ENCODE results near the gene MTIF2. TPM values are rescaled to one million over a fixed set of nuclear protein-coding genes. Genes with fewer than 3 reads are reported as not detected.

Gene MTIF2
- polyA plus RNA-seq, 2 of the 4 experiments (the other 2 are of a cell fraction): 47.2 to 91.6 TPM

DNA sequence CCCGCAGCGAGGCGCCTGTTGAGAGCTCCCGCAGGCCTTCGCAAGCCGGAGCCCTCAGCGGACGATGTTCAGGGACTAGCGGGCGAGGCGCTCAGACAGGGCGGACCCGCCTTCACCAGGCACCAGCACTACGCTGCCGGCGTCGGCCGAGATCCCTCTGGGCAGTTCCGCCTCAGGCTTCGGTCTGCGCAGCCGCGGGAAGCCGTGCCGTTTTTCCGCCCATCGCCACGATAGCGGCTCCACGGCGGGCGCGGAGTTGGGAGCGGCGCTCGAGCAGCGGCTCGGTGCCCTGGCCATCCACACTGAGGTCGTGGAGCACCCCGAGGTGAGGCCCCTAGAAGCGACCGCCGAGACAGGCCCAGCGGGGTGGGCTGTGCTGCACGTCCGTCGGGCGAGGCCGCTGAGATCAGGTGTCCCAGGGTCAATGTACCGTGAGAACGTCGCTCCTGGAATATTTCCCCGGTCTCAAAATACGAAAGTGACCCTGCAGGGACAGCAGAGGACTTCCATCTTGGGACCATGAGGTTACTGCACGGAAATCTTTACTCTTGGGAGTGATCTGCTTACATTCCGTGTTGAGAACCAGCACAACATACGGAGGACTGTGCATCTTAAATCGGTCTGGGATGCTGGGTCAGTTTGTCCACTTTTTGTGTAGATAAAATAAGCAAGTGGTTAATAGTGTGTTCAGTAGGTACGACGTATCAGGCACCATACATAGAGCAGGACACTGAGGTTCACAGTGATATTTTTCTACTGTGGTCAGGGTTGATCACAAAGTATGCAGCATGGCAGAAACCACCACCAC, 13.3 kb upstream of the MTIF2 start (continued):
- TF ChIP-seq, protein P1, sequence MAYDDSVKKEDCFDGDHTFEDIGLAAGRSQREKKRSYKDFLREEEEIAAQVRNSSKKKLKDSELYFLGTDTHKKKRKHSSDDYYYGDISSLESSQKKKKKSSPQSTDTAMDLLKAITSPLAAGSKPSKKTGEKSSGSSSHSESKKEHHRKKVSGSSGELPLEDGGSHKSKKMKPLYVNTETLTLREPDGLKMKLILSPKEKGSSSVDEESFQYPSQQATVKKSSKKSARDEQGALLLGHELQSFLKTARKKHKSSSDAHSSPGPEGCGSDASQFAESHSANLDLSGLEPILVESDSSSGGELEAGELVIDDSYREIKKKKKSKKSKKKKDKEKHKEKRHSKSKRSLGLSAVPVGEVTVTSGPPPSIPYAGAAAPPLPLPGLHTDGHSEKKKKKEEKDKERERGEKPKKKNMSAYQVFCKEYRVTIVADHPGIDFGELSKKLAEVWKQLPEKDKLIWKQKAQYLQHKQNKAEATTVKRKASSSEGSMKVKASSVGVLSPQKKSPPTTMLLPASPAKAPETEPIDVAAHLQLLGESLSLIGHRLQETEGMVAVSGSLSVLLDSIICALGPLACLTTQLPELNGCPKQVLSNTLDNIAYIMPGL (CRISPR knock-in tag; IDR thresholded peaks at IDR 0.05; ENCODE audit: borderline replicate concordance): no peak
- TF ChIP-seq ZFP36 (IDR thresholded peaks at IDR 0.05; ENCODE audit: borderline replicate concordance, partially characterized antibody): no peak
- TF ChIP-seq FOXS1 (CRISPR knock-in tag; IDR thresholded peaks at IDR 0.05): no peak
- TF ChIP-seq MAZ (IDR thresholded peaks at IDR 0.05; ENCODE audit: borderline replicate concordance, low read depth, low read length): no peak
- TF ChIP-seq ZSCAN20 (CRISPR knock-in tag; IDR thresholded peaks at IDR 0.05): no peak
- TF ChIP-seq BHLHE40 (IDR thresholded peaks at IDR 0.05; ENCODE audit: low read depth, low read length): no peak
- TF ChIP-seq, protein P2, sequence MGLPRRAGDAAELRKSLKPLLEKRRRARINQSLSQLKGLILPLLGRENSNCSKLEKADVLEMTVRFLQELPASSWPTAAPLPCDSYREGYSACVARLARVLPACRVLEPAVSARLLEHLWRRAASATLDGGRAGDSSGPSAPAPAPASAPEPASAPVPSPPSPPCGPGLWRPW (IDR thresholded peaks at IDR 0.05): no peak
- peak; percentile 75 to 97; a peak in 4 of 5 replicates for TF ChIP-seq JUN (IDR thresholded peaks at IDR 0.05)
- TF ChIP-seq EHMT2 (IDR thresholded peaks at IDR 0.05; ENCODE audit: low read depth): no peak
- peak; percentile 89 for TF ChIP-seq PHF8 (IDR thresholded peaks at IDR 0.05; ENCODE audit: borderline replicate concordance, low read depth)
- no peak for TF ChIP-seq NFE2L2 (conservative IDR thresholded peaks at IDR 0.05; ENCODE audit: low read length)
- TF ChIP-seq NR3C1 (IDR thresholded peaks at IDR 0.05): no peak
- TF ChIP-seq EHF (CRISPR knock-in tag; IDR thresholded peaks at IDR 0.05): 0 out of 2 replicates have a peak, but pooled peaks have one; percentile 22
- peak; percentile 53; the same call in 1 of the 2 replicates for TF ChIP-seq TP53 (CRISPR knock-in tag; IDR thresholded peaks at IDR 0.05)
- no peak for TF ChIP-seq RFX5 (IDR thresholded peaks at IDR 0.05)
- no peak for TF ChIP-seq HOXB13 (CRISPR knock-in tag; IDR thresholded peaks at IDR 0.05; ENCODE audit: low read depth)
- TF ChIP-seq NPAS2 (CRISPR knock-in tag; IDR thresholded peaks at IDR 0.05; ENCODE audit: borderline replicate concordance): no peak
- TF ChIP-seq RNF2 (IDR thresholded peaks at IDR 0.05; ENCODE audit: borderline replicate concordance, low read depth): no peak
- TF ChIP-seq EP300 (IDR thresholded peaks at IDR 0.05): no peak
- no peak for TF ChIP-seq CHD2 (IDR thresholded peaks at IDR 0.05; ENCODE audit: low read length, partially characterized antibody)
- TF ChIP-seq HOXB5 (CRISPR knock-in tag; IDR thresholded peaks at IDR 0.05): no peak
- TF ChIP-seq CEBPB (IDR thresholded peaks at IDR 0.05): no peak
- TF ChIP-seq, protein P3, sequence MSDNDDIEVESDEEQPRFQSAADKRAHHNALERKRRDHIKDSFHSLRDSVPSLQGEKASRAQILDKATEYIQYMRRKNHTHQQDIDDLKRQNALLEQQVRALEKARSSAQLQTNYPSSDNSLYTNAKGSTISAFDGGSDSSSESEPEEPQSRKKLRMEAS (IDR thresholded peaks at IDR 0.05): peak; percentile 91
- no peak for TF ChIP-seq CBX2 (IDR thresholded peaks at IDR 0.05; ENCODE audit: borderline replicate concordance, low read depth)
- no peak for TF ChIP-seq CBX8 (IDR thresholded peaks at IDR 0.05)
- TF ChIP-seq POLR2A (IDR thresholded peaks at IDR 0.05; ENCODE audit: low read length): peak; percentile 95
- no peak for TF ChIP-seq CHD4 (IDR thresholded peaks at IDR 0.05; ENCODE audit: borderline replicate concordance)
- TF ChIP-seq KDM1A (IDR thresholded peaks at IDR 0.05; ENCODE audit: low read depth): no peak
- TF ChIP-seq, protein P4, sequence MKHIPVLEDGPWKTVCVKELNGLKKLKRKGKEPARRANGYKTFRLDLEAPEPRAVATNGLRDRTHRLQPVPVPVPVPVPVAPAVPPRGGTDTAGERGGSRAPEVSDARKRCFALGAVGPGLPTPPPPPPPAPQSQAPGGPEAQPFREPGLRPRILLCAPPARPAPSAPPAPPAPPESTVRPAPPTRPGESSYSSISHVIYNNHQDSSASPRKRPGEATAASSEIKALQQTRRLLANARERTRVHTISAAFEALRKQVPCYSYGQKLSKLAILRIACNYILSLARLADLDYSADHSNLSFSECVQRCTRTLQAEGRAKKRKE (CRISPR knock-in tag; IDR thresholded peaks at IDR 0.05; ENCODE audit: low read depth): no peak
- no peak; a peak in 2 of 5 replicates for TF ChIP-seq RAD21 (conservative IDR thresholded peaks at IDR 0.05 in 1 of 2, IDR thresholded peaks at IDR 0.05 in 1 of 2)
- TF ChIP-seq HDAC2 (IDR thresholded peaks at IDR 0.05): no peak
- TF ChIP-seq RARB (CRISPR knock-in tag; IDR thresholded peaks at IDR 0.05): no peak
- no peak for TF ChIP-seq RCOR1 (IDR thresholded peaks at IDR 0.05; ENCODE audit: low read depth, low read length)
- TF ChIP-seq, protein P5, sequence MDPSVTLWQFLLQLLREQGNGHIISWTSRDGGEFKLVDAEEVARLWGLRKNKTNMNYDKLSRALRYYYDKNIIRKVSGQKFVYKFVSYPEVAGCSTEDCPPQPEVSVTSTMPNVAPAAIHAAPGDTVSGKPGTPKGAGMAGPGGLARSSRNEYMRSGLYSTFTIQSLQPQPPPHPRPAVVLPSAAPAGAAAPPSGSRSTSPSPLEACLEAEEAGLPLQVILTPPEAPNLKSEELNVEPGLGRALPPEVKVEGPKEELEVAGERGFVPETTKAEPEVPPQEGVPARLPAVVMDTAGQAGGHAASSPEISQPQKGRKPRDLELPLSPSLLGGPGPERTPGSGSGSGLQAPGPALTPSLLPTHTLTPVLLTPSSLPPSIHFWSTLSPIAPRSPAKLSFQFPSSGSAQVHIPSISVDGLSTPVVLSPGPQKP (IDR thresholded peaks at IDR 0.05; ENCODE audit: low read depth, low read length): no peak
